PC-3 (cell line): Measurements from ENCODE around the gene PSMA8.
"Not testable (repeated sequence)": the region's sequence is repeated elsewhere in the genome, so short reads cannot be mapped to it uniquely, and the experiment has no call there.

Experiments
- EZH2 ChIP-seq: fragments of 300-600 bp; sonication (generic); IDR thresholded peaks from one replicate; pipeline ENCODE4 v1.6.1; 2017; ENCODE audit warnings: antibody characterized with exemption, mild to moderate bottlenecking, low read length; ENCODE audit not compliant: unreplicated experiment
- EZH2phosphoT487 ChIP-seq: fragments of 300-600 bp; sonication (generic); IDR thresholded peaks from 2 replicates; pipeline ENCODE4 v1.6.1; 2018; ENCODE audit warnings: mild to moderate bottlenecking, antibody characterized with exemption, low read length, borderline replicate concordance
- TF ChIP-seq, protein P1 (sequence below): fragments of 300-600 bp; sonication (generic); conservative IDR thresholded peaks from 2 replicates; pipeline ENCODE4 v1.5.1; 2017; ENCODE audit warnings: antibody characterized with exemption, low read depth, mild to moderate bottlenecking, low read length

GRCh38 chr18:26128192-26128591 is 5.5 kb upstream of the PSMA8 start:
- TF ChIP-seq, protein P1, sequence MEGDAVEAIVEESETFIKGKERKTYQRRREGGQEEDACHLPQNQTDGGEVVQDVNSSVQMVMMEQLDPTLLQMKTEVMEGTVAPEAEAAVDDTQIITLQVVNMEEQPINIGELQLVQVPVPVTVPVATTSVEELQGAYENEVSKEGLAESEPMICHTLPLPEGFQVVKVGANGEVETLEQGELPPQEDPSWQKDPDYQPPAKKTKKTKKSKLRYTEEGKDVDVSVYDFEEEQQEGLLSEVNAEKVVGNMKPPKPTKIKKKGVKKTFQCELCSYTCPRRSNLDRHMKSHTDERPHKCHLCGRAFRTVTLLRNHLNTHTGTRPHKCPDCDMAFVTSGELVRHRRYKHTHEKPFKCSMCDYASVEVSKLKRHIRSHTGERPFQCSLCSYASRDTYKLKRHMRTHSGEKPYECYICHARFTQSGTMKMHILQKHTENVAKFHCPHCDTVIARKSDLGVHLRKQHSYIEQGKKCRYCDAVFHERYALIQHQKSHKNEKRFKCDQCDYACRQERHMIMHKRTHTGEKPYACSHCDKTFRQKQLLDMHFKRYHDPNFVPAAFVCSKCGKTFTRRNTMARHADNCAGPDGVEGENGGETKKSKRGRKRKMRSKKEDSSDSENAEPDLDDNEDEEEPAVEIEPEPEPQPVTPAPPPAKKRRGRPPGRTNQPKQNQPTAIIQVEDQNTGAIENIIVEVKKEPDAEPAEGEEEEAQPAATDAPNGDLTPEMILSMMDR: not testable (repeated sequence)
- TF ChIP-seq EZH2, EZH2phosphoT487: not testable (repeated sequence)
